H9 (cell line): Measurements from ENCODE around the gene GOLGA1. TPM values are rescaled to one million over a fixed set of nuclear protein-coding genes. Genes with fewer than 3 reads are reported as not detected.

Source experiments
- DNase-seq: peaks from one replicate; pipeline ENCODE4 v3.0.0-alpha.2; 2017
- H2AFZ ChIP-seq: one replicate; pipeline ENCODE4 v1.6.1; 2013; ENCODE audit warnings: mild to moderate bottlenecking, low read length, control low read depth, moderate library complexity
- H2AK5ac ChIP-seq: 2 replicates; pipeline ENCODE4 v1.6.1; 2013; ENCODE audit warnings: low read length, control low read depth, mixed read lengths; ENCODE audit not compliant: insufficient read length
- H2BK120ac ChIP-seq: one replicate; pipeline ENCODE4 v1.6.1; 2013; ENCODE audit warnings: low read depth, mild to moderate bottlenecking, low read length, control low read depth, inconsistent platforms; ENCODE audit not compliant: poor library complexity, severe bottlenecking
- H2BK12ac ChIP-seq: 2 replicates; pipeline ENCODE4 v1.6.1; 2013; ENCODE audit warnings: low read length, control low read depth, mixed read lengths, low read depth; ENCODE audit not compliant: insufficient read length
- H2BK15ac ChIP-seq: 2 replicates; pipeline ENCODE4 v1.6.1; 2013; ENCODE audit warnings: low read depth, low read length, control low read depth
- H2BK20ac ChIP-seq: one replicate; pipeline ENCODE4 v1.6.1; 2013; ENCODE audit warnings: low read depth, mild to moderate bottlenecking, low read length, control low read depth, inconsistent platforms; ENCODE audit not compliant: poor library complexity, severe bottlenecking
- H2BK5ac ChIP-seq: 2 replicates; pipeline ENCODE4 v1.6.1; 2013; ENCODE audit warnings: low read length, control low read depth, mixed read lengths; ENCODE audit not compliant: insufficient read length
- H3K14ac ChIP-seq: 2 replicates; pipeline ENCODE4 v1.6.1; 2013; ENCODE audit warnings: low read length, control low read depth; ENCODE audit not compliant: insufficient read depth
- H3K18ac ChIP-seq: 2 replicates; pipeline ENCODE4 v1.6.1; 2013; ENCODE audit warnings: low read depth, mild to moderate bottlenecking, mixed read lengths, low read length, control low read depth; ENCODE audit not compliant: insufficient read length
- H3K23ac ChIP-seq: 2 replicates; pipeline ENCODE4 v1.6.1; 2013; ENCODE audit warnings: low read length, control low read depth, mixed read lengths, low read depth; ENCODE audit not compliant: insufficient read length
- H3K23me2 ChIP-seq: 2 replicates; pipeline ENCODE4 v1.6.1; 2013; ENCODE audit warnings: low read depth, mild to moderate bottlenecking, mixed read lengths, low read length, control low read depth; ENCODE audit not compliant: insufficient read length, poor library complexity, severe bottlenecking
- H3K27ac ChIP-seq: 2 replicates; pipeline ENCODE4 v1.5.1; 2013; ENCODE audit warnings: low read length, control low read depth, mixed read lengths, low read depth; ENCODE audit not compliant: insufficient read length
- H3K27me3 ChIP-seq: 2 replicates; pipeline ENCODE4 v1.6.1; 2013; ENCODE audit warnings: low read length, control low read depth, inconsistent platforms; ENCODE audit not compliant: insufficient read depth
- H3K4ac ChIP-seq: 2 replicates; pipeline ENCODE4 v1.6.1; 2013; ENCODE audit warnings: low read depth, mild to moderate bottlenecking, control low read depth, inconsistent platforms, low read length, moderate library complexity
- H3K4me1 ChIP-seq: 2 replicates; pipeline ENCODE4 v1.6.1; 2013; ENCODE audit warnings: low read length, control low read depth, inconsistent platforms; ENCODE audit not compliant: insufficient read depth
- H3K4me2 ChIP-seq: 2 replicates; pipeline ENCODE4 v1.6.1; 2013; ENCODE audit warnings: low read length, control low read depth, mixed read lengths; ENCODE audit not compliant: insufficient read length, insufficient read depth
- H3K56ac ChIP-seq: 2 replicates; pipeline ENCODE4 v1.6.1; 2013; ENCODE audit warnings: low read depth, mild to moderate bottlenecking, mixed read lengths, low read length, control low read depth; ENCODE audit not compliant: insufficient read length
- H3K79me1 ChIP-seq: 2 replicates; pipeline ENCODE4 v1.6.1; 2013; ENCODE audit warnings: low read depth, mild to moderate bottlenecking, moderate library complexity, low read length, control low read depth, inconsistent platforms; ENCODE audit not compliant: insufficient read depth, poor library complexity, severe bottlenecking
- H3K79me2 ChIP-seq: 2 replicates; pipeline ENCODE4 v1.6.1; 2013; ENCODE audit warnings: low read length, control low read depth, inconsistent platforms; ENCODE audit not compliant: insufficient read depth
- H3K9ac ChIP-seq: 2 replicates; pipeline ENCODE4 v1.6.1; 2013; ENCODE audit warnings: low read length, control low read depth, mixed read lengths; ENCODE audit not compliant: insufficient read length; ENCODE audit errors: extremely low read depth
- H3K9me3 ChIP-seq: one replicate; pipeline ENCODE4 v1.6.1; 2013; ENCODE audit warnings: low read depth, low read length, inconsistent platforms; ENCODE audit not compliant: control insufficient read depth
- H3T11ph ChIP-seq: one replicate; pipeline ENCODE4 v1.6.1; 2013; ENCODE audit warnings: mild to moderate bottlenecking, low read length, control low read depth, inconsistent platforms
- H4K20me1 ChIP-seq: one replicate; pipeline ENCODE4 v1.6.1; 2013; ENCODE audit not compliant: control insufficient read depth, insufficient read length, insufficient read depth
- H4K5ac ChIP-seq: 2 replicates; pipeline ENCODE4 v1.6.1; 2013; ENCODE audit warnings: low read depth, mild to moderate bottlenecking, mixed read lengths, low read length, control low read depth; ENCODE audit not compliant: insufficient read length
- H4K8ac ChIP-seq: replicated peaks from 2 replicates; pipeline ENCODE4 v1.6.1; 2013; ENCODE audit warnings: low read length, control low read depth, mixed read lengths, low read depth; ENCODE audit not compliant: insufficient read length
- H4K91ac ChIP-seq: 2 replicates; pipeline ENCODE4 v1.6.1; 2013; ENCODE audit warnings: low read depth, mild to moderate bottlenecking, moderate library complexity, mixed read lengths, low read length, control low read depth; ENCODE audit not compliant: insufficient read length
- H3K27ac Mint-ChIP-seq, 3 experiments: 2 replicates in 2 of 3; 3 replicates in 1 of 3; pipeline ENCODE4 v1.8.0; 2020 to 2021; ENCODE audit warnings: mixed read lengths in 3 of 3, mild to moderate bottlenecking in 1 of 3, moderate library complexity in 1 of 3
- H3K27me3 Mint-ChIP-seq: 2 replicates; pipeline ENCODE4 v1.8.0; 2021; ENCODE audit warnings: low read depth, mild to moderate bottlenecking, moderate library complexity, mixed read lengths
- H3K36me3 Mint-ChIP-seq, 3 experiments: 2 replicates in 2 of 3; 3 replicates in 1 of 3; pipeline ENCODE4 v1.8.0; 2020 to 2021; ENCODE audit warnings: low read depth in 3 of 3, mixed read lengths in 3 of 3; ENCODE audit not compliant: insufficient read depth in 1 of 3
- H3K4me1 Mint-ChIP-seq, 2 experiments: 2 replicates each; pipeline ENCODE4 v1.8.0; 2020; ENCODE audit warnings: mixed read lengths in 2 of 2
- H3K4me3 Mint-ChIP-seq, 2 experiments: 2 replicates in 1 of 2; 3 replicates in 1 of 2; pipeline ENCODE4 v1.8.0; 2020 to 2021; ENCODE audit warnings: mild to moderate bottlenecking in 2 of 2, mixed read lengths in 2 of 2, moderate library complexity in 1 of 2
- H3K9me3 Mint-ChIP-seq, 2 experiments: 2 replicates in 1 of 2; 3 replicates in 1 of 2; pipeline ENCODE4 v1.8.0; 2020; ENCODE audit warnings: mild to moderate bottlenecking in 2 of 2, mixed read lengths in 2 of 2, moderate library complexity in 1 of 2
- WGBS: extraction: QIAGEN DNeasy Blood & Tissue Kit; methylation state at CpG from one replicate; pipeline ENCODE4 v1.1.7; 2013; ENCODE audit warnings: missing lambda C conversion rate, low lambda C conversion rate, mixed read lengths; ENCODE audit not compliant: insufficient read length; ENCODE audit errors: extremely low coverage; 5-methylcytosine and 5-hydroxymethylcytosine counted together
- total RNA-seq: library from RNA; stranded (reverse); gene quantifications from 2 replicates; pipeline ENCODE4 v1.2.1, GENCODE V29; 2021
- TF ChIP-seq, protein P1 (sequence below): fragments of 200-600 bp; sonication (generic); conservative IDR thresholded peaks from 3 replicates; pipeline ENCODE4 v1.8.0; 2021; ENCODE audit warnings: antibody characterized with exemption, mild to moderate bottlenecking

GOLGA1 gene
- total RNA-seq, 1 experiment from 2014 or later: 7.6 TPM

DNA sequence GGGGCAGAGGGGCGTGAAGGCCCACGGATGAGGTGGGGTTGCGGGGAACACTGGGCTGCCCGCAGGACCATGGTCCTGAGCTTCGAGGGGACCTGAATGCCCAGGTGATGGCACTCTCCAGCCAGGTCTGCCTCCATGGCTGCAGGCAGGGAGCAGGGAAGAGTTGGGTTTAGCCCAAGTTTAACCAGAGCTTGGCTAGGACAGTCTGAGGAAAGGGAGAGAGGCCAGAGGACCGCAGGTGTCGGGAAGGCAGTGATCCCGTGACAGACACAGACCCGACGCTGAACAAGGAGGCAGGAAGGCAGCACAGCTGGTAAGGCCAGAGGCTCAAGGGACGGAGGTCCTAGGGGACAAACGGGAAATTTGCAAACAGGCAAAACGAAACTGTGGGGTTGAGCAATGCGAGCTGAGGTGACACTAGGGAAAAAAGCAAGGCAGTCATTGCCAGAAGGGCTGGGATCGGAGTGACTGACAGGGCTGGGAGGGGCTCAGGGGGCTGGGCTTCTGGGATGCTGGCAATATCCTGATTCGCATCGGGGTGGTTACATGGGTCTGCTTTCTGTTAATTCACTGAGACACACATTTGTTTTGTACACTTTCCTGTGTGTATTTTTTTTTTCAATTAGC lies 53.9 kb downstream of the GOLGA1 start:
- Histone ChIP-seq H3K23ac (no peak overlapping the region), H2AFZ (no peak overlapping the region), H2BK5ac (no peak overlapping the region), H2AK5ac (no peak overlapping the region), H3K27ac (no peak overlapping the region), H3K79me1 (no peaks in the 10 kb centered on the region), H3K9ac (no peak overlapping the region), H4K8ac (no peak overlapping the region), H3K4me2 (no peak overlapping the region), H3K4ac (no peak overlapping the region), H2BK12ac (no peak overlapping the region), H4K91ac (no peak overlapping the region), H4K20me1 (no peaks in the 10 kb centered on the region), H3K27me3 (no peaks in the 10 kb centered on the region), H3K56ac (no peak overlapping the region), H3K18ac (no peak overlapping the region), H3K23me2 (no peaks in the 10 kb centered on the region), H4K5ac (no peak overlapping the region), H3K9me3 (no peaks in the 10 kb centered on the region), H2BK15ac (no peak overlapping the region), H3K4me1 (no peaks in the 10 kb centered on the region; the same call in 1 of the 2 replicates), H2BK120ac (no peak overlapping the region), H3K14ac (no peak overlapping the region), H3K79me2 (no peaks in the 10 kb centered on the region), H2BK20ac (no peak overlapping the region), H3T11ph (no peak overlapping the region)
- H3K27ac Mint-ChIP-seq: peak overlapping the region; percentile 14 to 47 (median 15); a peak in 2 of 7 replicates
- no peaks in the 10 kb centered on the region for H3K27me3 Mint-ChIP-seq
- peaks cover 14 to 16% of the 10 kb centered on the region in 2 experiments for H3K4me1 Mint-ChIP-seq
- H3K9me3 Mint-ChIP-seq: no peaks in the 10 kb centered on the region; a peak in 1 of 5 replicates
- TF ChIP-seq, protein P1, sequence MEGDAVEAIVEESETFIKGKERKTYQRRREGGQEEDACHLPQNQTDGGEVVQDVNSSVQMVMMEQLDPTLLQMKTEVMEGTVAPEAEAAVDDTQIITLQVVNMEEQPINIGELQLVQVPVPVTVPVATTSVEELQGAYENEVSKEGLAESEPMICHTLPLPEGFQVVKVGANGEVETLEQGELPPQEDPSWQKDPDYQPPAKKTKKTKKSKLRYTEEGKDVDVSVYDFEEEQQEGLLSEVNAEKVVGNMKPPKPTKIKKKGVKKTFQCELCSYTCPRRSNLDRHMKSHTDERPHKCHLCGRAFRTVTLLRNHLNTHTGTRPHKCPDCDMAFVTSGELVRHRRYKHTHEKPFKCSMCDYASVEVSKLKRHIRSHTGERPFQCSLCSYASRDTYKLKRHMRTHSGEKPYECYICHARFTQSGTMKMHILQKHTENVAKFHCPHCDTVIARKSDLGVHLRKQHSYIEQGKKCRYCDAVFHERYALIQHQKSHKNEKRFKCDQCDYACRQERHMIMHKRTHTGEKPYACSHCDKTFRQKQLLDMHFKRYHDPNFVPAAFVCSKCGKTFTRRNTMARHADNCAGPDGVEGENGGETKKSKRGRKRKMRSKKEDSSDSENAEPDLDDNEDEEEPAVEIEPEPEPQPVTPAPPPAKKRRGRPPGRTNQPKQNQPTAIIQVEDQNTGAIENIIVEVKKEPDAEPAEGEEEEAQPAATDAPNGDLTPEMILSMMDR: no peak
- WGBS: no CpG with 5 or more reads among the region's 17 CpGs
- DNase-seq: no peak
- peaks cover 3 to 15% (median 10%) of the 10 kb centered on the region in 3 experiments; a peak in 4 of 7 replicates for H3K36me3 Mint-ChIP-seq
- no peak overlapping the region for H3K4me3 Mint-ChIP-seq
